ENCODE data around the gene GAREM1.

DNA sequence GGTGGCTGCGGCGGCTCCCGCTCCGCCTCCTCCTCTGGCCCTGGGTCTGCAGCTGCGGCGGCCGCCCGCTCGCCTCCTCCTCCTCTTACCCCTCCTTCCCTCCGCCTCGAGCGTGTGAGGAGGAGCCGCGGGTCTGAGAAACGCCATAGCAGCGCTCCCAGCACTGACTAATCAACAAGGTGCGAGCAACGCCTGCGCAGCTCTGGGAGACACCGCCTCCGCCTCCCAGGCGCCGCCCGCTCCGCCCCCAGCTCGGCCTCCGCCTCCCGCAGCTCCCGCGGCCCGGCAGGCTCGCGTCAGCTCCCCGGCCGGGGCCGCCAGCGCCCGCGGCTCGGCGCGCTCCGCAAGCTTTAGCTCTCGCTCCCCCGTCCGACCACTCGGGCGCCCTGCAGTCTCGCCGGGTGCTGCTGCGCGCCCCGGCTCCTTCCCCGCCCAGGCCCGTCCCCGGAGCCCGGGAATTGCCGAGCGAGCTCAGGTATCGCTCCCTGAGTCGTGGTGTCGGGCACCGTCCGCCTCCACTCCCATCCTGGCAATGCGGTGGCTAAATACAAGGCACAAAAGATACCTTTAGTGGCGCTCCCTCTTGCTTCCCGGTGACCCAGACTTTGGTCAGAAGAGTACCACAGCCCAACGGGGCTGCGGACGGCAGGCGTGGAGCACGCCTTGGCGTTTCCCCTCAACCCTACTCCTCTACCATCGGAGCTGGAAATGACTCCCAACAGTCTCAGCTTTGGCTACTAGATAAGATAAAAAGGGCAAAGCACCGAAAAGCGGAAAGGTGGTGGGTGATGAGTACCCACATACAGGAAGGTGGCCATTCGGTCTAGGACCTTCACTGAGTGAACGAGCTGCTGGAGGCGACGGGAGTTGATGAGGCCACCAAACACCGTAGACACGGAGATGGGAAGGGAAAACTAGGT is at the start of gene GAREM1:
- TF ChIP-seq POLR2AphosphoS5 (IDR thresholded peaks at IDR 0.05; ENCODE audit: low read depth, low read length) = peak; percentile 64; the same call in 1 of the 2 replicates
- TF ChIP-seq, protein P1, sequence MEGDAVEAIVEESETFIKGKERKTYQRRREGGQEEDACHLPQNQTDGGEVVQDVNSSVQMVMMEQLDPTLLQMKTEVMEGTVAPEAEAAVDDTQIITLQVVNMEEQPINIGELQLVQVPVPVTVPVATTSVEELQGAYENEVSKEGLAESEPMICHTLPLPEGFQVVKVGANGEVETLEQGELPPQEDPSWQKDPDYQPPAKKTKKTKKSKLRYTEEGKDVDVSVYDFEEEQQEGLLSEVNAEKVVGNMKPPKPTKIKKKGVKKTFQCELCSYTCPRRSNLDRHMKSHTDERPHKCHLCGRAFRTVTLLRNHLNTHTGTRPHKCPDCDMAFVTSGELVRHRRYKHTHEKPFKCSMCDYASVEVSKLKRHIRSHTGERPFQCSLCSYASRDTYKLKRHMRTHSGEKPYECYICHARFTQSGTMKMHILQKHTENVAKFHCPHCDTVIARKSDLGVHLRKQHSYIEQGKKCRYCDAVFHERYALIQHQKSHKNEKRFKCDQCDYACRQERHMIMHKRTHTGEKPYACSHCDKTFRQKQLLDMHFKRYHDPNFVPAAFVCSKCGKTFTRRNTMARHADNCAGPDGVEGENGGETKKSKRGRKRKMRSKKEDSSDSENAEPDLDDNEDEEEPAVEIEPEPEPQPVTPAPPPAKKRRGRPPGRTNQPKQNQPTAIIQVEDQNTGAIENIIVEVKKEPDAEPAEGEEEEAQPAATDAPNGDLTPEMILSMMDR (IDR thresholded peaks at IDR 0.05) = peak; percentile 82
- TF ChIP-seq SIN3A (IDR thresholded peaks at IDR 0.05; ENCODE audit: borderline replicate concordance, insufficient read depth, low read depth, low read length) = no peak

Measured in Panc1 (cell line).